Nephron (organoid): ENCODE measurements around the gene LIMD2.

Source experiments
- H3K27ac Mint-ChIP-seq, 3 experiments: 2 replicates each; pipeline ENCODE4 v1.8.0; 2020; ENCODE audit warnings: mixed read lengths in 3 of 3, mild to moderate bottlenecking in 2 of 3, moderate library complexity in 1 of 3
- H3K27me3 Mint-ChIP-seq: 2 replicates; pipeline ENCODE4 v1.8.0; 2021; ENCODE audit warnings: low read depth, mild to moderate bottlenecking, moderate library complexity, mixed read lengths
- H3K36me3 Mint-ChIP-seq: 2 replicates; pipeline ENCODE4 v1.8.0; 2020; ENCODE audit warnings: low read depth, mixed read lengths
- H3K4me1 Mint-ChIP-seq: 2 replicates; pipeline ENCODE4 v1.8.0; 2020; ENCODE audit warnings: mixed read lengths
- H3K4me3 Mint-ChIP-seq, 3 experiments: 2 replicates each; pipeline ENCODE4 v1.8.0; 2020; ENCODE audit warnings: mild to moderate bottlenecking in 3 of 3, mixed read lengths in 3 of 3, moderate library complexity in 2 of 3
- H3K9me3 Mint-ChIP-seq: 2 replicates; pipeline ENCODE4 v1.8.0; 2020; ENCODE audit warnings: mixed read lengths
- CTCF ChIP-seq, 3 experiments: fragments of 200-600 bp; sonication (generic); IDR thresholded peaks; one replicate each; pipeline ENCODE4 v1.5.0; 2021; ENCODE audit warnings: antibody characterized with exemption in 3 of 3; ENCODE audit not compliant: unreplicated experiment in 3 of 3

Gene LIMD2

DNA sequence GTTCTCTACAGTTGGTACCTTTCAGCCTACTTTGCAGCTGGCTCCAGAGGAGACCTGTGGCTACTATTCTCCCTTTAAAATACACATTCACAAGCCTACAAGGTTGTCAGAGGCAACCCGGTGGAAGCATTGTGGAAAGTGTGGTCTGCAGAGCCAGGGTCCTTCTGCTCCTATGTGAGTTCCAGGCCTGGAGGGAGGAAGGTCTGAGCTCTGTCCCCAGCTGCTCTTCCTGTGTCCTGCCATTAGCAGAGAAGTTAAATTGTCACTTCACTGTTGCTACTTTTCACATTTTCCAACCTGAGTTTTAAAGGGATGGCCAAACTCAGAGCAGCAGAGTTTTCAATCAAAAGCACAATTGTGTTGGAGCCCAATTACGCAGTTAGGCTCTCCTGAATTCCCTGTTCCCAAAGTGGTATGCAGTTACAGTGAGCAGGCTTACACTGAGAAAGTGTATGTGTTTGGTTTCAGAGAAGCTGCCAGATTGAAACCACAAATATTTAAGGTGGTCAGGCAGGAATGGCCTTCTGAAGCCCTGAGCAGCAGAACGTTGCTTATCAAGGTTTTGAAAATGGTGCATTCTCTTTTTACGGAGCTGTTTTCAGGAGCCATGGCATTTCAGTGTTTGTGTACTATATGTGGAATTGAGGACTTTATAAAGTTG lies 52.7 kb downstream of the LIMD2 start:
- H3K27me3 Mint-ChIP-seq: no peaks in the 10 kb centered on the region
- TF ChIP-seq CTCF (IDR thresholded peaks at IDR 0.05; ENCODE audit: unreplicated experiment in 3 of 3): no peak

GRCh38 chr17:63646488-63646806 lies 53.5 kb downstream of the LIMD2 start:
- Mint-ChIP-seq H3K36me3 (peaks cover 26% of the 10 kb centered on the region), H3K9me3 (no peaks in the 10 kb centered on the region), H3K27me3 (no peaks in the 10 kb centered on the region), H3K4me3 (no peak overlapping the region), H3K27ac (no peak overlapping the region), H3K4me1 (no peaks in the 10 kb centered on the region)
- no peak for TF ChIP-seq CTCF (IDR thresholded peaks at IDR 0.05; ENCODE audit: unreplicated experiment in 3 of 3)

More for the DNA sequence above, 52.7 kb downstream of the LIMD2 start:
- H3K4me3 Mint-ChIP-seq: no peak overlapping the region
- peaks cover 29% of the 10 kb centered on the region for H3K36me3 Mint-ChIP-seq
- H3K4me1 Mint-ChIP-seq: no peaks in the 10 kb centered on the region
- no peak overlapping the region for H3K27ac Mint-ChIP-seq
- H3K9me3 Mint-ChIP-seq: no peaks in the 10 kb centered on the region
